HG02678 (cell line): Measurements from ENCODE around the gene AIM2.
A peak's percentile ranks its signal among the peaks of the same experiment; 100 is the strongest.
"Not testable (repeated sequence)": the region's sequence is repeated elsewhere in the genome, so short reads cannot be mapped to it uniquely, and the experiment has no call there.

Source experiments
- ATAC-seq: cut with Tn5 transposase; IDR thresholded peaks from one replicate; pipeline ENCODE4 v1.9.1; 2021; ENCODE audit warnings: mild to moderate bottlenecking, moderate library complexity; ENCODE audit not compliant: unreplicated experiment

AIM2 gene

DNA sequence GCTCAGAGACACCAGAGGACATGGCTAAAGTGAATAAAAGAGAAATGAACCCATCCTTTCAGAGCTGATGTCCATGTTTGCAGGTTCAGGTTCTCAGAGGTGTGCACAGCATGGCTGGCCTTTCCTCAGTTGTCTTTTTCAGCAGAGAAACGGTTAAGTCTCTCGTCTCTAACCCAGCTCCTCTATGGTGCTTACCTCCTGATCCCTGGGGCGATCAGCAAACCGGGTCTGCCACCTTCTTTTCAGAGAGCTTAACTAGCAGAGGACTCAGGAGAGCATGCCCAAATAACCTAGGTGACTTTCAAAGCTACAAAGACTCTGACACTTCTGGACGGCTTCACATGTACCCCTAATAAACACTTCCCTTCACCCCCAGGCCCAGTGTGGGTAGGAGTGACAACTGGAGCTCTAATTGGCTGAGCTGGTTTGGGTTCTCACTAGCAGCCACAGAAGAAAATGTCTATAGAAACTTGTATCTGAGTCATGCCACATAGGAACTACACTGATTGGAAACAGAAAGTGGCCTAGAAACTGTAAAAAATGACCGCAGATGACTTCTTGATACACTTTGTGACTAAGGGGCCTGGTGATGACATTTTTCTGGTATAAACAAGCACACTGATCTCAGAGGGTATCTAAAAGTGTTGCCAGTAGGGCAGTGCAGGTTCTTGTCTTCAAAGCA lies at the start of gene AIM2:
Gene AIM2, minus strand, starts transcription at position 329 of the 682 bp plus-strand sequence. CDS start 3,267 bp downstream, outside the sequence.
- ATAC-seq: peak; percentile 86

GRCh38 chr1:159123587-159123986 lies 47.0 kb upstream of the AIM2 start:
- no peak for ATAC-seq

GRCh38 chr1:159122005-159122621 lies 45.5 kb upstream of the AIM2 start:
- peak; percentile 84 for ATAC-seq

GRCh38 chr1:159121526-159121925 lies 45.0 kb upstream of the AIM2 start:
- ATAC-seq: peak; percentile 58

DNA sequence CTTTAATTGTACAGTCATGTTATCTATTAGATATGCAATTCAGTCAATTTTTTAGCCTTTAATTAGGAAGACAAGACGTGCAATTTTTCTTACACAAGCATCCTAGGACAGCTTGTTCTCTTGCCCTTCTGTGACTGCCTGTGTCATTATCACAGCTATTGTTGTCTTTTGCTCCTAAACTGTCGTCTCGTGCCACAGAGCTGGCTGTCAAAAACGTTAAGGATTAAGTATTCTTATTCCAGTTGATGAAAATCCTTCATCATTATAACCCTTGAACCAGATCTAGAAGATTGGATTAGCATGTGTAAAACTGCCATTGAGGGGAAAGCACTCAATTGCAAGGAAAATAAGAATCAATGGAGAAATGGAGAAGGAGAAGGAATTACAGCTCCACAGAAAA lies 43.8 kb upstream of the AIM2 start:
- no peak for ATAC-seq

DNA sequence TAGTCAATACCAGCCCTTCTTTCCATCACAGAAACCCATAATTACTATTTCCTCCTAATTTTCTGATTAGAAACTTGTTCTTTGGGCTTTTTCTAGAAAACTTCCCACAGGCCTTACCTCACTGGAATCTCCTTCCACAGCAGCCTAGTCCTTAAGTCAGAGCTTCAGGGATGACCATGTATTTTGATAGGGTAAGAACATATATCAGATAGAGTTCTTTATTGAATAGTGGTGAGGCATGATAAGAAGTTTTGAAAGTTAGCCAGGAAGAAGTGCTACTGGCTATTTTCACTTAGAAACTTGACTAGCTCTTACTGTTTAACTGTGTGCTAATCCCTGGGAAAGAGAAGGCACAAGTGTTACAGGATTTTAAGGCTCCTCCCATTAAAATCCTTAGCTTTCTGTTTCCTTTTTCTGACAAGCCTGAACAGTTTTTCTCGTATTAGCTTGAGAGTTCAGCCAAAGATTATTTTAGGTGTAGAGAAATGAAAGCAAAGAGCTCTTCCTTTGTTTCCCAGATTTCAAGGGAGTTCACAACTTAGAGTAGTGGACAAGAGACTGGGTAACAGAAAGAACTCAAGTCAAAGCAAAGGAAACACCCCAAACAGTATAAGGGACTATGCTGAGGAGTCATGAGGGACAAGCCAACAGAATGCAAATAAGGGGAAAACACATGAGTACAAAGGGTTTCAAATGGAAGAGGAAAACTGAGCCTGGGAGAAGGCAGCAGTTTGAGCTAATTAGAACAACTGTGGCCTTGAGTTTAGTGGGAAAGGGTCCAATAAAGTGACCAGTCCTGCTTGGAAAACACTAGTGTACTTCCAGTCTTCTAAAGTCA lies 37.2 kb upstream of the AIM2 start:
- ATAC-seq: no peak

GRCh38 chr1:159103021-159103420 lies 26.5 kb upstream of the AIM2 start:
- ATAC-seq: not testable (repeated sequence)

DNA sequence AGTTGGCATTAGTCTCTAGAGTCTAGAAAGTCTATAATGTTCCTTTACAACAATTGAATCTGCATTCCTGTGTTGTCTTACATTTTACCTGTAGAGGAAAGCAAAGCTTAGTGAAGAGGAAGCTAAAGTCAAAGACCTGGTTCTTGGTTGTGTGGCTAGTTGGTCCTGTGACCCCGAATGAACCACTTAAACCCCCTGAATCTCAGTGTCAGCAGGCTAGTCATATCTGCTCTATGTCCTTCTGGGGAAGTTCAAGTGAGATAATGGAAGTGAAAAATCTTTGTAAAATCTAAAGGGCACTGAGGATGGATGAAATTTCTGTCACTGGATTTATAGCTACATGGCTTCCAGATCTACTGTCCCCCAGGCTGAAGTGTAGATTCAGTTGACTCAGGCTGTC lies 24.0 kb upstream of the AIM2 start:
- no peak for ATAC-seq

GRCh38 chr1:159098596-159098995 lies 22.0 kb upstream of the AIM2 start:
- ATAC-seq: no peak

DNA sequence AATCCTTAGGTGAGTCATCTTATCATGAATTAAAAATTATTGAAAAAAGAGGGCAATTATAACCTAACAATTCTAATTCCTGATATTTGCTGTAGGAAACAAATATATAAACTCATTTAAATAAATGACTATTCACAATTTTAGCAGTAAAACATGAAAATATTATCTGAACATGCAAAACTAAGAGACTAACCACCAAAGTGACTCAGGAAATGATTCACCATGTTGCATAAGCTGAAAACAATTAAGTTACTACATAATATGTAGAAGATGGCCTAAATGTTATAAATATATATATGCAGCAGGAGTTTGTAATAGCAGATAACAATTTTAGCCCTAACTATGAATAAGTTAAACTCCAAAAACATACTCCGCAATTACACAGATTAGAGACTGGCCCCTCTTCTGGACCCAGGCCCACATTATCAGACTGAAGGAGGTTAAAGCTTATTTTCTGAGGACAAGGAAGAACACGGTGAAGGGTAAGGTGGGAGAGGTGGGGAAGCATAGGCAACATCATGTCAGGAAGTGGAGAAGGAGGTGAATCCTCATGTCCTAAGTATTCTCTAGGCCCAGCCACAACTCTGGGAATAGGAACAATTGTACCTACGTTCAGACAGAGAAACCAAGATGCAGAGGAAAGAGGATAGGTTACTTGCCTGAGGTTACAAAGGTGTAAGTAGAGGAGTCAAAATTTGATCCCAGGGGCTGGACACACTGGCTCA lies 15.6 kb upstream of the AIM2 start:
- ATAC-seq: no peak

DNA sequence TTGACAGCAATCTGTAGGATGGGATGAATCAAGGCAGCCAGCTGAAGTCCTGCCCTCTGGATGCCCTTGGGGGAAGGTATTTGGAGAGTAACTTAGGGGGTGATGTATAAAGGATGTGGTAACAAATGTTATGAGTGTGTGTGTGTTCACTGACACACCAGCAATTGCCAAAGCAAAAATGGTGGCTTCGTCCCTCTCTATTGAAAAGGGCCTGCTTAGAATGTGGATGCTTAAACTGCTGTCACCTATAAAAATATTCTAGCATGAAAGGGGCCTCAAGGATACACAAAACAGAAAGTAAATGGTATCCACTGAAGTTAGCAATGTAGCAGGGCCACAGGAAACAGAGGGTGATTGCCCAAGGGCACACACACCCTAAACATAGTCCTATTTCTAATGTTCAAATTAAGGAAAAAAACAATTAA lies 15.1 kb upstream of the AIM2 start:
- no peak for ATAC-seq

DNA sequence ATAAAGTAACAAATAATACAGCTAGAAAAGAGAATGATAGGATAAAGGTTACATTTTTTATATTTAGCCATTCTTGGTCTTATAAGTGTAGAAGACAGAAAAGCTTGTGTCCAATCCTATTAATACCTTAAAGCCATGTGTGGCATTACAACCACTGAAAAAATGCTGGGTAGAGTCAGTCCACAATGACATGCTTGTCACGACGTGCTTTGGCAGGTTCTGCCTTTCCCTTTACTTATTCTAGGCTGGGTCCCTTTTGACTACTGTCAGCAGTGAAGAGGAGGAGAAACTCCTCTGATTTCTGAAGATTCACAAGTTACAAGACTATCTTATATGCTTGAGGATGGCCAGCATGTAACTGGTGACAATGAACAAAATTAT lies 14.6 kb upstream of the AIM2 start:
- no peak for ATAC-seq

DNA sequence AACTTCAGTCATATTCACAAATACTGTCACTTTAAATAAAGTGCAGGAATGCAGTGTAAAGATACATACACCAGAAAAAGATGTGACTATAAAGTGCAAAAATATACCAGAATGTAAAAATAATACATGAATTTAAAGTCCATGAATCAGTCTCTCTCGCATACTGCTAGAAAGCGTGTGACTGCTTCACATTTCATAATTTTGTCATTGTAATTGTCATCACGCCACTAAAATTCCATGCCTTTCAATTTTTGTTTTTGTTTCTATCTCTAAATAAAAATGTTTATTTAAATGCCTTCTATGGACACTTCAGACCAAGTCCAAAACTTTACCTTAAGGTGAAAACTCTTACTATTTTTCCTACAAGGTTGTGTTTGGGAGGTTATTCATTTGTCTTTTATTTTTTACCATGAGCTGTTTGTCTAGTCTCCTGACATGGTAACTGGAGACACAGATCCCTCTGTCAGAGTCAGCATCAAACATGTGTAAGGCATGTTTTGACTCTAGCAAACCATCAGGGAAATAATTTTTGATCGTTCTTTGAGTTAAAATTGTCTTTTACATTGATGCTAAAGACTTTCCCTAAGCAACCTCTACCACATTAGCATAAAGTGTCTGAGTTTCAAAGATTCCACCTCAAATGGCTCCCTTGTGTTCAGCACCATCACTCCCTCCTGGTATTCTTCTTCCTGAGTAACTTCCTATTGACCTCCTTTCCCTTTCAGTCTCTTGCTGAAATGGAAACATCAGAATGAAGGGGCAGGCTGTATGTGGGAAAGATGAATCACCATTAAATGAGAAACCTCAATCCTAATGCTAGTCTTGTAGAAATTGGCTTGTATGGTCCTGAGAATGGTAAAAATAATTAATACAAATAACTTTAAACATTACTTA lies 14.0 kb upstream of the AIM2 start:
- ATAC-seq: no peak

DNA sequence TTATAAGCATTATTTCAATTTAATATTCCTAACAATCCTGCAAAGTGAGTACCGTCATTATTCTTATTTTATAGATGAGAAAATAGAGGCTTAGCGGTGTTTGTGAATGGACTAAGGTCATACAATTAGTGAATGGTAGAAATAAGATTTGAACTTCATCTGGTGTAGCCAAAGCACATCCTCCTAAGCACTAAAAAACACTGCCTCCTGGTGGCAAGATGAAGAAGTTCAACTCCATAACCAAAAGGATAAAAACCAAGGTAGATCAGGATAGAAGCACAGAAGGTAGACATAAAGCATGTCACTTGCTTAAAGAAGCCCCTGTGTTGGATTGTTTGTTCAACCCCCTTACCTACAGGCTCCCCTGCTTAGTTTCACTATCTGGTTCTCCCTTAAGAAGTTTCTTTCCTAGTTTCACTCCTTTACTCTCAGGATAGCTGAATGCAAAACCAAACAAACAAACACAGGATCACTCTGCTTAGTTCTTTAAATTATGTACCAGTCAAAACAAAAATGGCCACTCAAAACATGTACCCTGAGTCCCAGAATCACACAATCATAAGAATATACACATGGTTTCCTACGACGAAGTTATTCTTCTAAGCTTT lies 12.7 kb upstream of the AIM2 start:
- peak; percentile 56 for ATAC-seq

DNA sequence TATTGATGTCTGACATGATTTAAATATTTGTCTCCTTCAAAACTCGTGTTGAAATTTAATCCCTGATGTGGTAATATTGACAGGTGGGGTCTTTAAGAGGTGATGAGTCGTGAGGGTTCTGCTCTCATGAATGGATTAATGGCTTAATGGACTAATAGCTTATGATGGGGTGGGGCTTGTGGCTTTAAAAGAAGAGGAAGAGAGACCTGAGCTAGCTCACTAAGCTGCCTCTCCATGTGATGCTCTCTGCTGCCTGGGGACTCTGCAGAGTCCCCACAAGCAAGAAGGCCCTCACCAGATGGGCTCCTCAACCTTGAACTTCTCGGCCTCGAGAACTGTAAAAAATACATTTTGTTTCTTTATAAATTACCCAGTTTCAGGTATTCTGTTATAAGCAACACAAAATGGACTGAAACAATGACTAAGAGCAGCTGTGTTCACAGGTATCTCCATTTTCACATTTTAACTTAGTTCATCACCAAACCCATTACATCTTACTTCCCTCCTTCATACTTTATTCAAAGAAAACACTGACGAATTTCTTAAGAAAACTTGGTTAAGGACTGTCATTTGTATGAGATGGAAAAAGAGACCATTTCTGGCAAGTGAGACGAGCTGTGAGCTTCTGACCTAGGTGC lies 12.1 kb upstream of the AIM2 start:
- peak; percentile 32 for ATAC-seq

DNA sequence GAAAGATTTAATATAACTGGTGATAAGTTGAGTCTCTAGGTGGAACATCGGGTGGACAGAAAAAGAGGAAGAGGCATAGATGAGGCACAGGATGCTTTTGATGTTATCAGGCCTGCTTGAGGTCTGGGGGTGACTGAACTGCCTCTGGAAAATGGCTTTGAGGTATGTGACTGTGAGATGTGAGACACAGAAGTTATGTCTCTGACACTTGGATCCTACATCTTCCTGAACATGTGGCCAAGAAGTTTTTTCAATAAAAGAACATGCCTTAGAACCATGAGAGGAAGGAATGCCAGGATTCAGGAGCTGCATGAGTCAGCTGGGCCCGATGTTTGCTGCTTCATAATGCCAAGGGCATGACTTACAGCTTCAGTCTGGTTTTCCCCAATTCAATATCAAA lies 11.5 kb upstream of the AIM2 start:
- ATAC-seq: no peak

GRCh38 chr1:159084867-159085266 lies 8.3 kb upstream of the AIM2 start:
- no peak for ATAC-seq

DNA sequence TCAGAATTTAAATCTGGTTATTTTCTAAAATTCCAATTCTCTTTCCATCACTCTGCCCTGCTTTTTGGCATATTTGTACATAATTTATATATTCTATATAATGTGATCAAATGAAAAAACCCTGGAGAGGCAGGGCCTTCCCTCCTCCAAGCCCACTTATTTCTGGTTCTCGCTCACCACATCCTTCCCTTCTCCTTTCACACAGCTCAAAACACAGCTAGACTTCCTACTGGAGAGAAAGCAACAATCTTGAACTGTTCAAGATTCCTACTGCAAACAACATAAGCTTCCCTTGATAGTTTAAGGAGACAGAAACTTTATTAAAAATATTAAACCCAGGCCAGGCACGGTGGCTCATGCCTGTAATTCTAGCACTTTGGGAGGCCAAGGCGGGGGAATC lies 7.6 kb upstream of the AIM2 start:
- no peak for ATAC-seq

DNA sequence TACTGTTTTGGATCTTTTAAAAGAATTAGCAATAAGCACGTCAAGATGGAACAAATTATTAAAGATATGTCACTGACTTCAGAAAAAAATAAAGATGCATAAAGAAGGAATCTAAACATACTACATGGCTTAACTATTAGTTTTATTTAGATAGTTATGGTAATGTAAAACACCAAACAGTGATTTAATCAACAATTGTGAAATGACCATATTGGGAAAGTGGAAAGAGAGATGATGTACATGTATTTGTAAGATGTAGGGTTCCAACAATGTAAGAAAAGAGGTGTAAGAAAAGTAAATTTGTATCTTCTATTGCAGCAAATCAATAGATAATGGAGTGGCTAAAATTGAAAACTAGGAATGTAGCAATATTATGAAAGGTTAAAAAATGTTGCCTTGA lies 6.4 kb upstream of the AIM2 start:
- ATAC-seq: no peak
